Suppressor macrophage treated with lipopolysaccharide for 1 hour (primary cell): ENCODE measurements around the gene ROBO2.

Experiments
- DNase-seq, 3 donors: peaks; one replicate each; pipeline ENCODE4 v3.0.0-alpha.2; 2020 to 2022

The ROBO2 gene

DNA sequence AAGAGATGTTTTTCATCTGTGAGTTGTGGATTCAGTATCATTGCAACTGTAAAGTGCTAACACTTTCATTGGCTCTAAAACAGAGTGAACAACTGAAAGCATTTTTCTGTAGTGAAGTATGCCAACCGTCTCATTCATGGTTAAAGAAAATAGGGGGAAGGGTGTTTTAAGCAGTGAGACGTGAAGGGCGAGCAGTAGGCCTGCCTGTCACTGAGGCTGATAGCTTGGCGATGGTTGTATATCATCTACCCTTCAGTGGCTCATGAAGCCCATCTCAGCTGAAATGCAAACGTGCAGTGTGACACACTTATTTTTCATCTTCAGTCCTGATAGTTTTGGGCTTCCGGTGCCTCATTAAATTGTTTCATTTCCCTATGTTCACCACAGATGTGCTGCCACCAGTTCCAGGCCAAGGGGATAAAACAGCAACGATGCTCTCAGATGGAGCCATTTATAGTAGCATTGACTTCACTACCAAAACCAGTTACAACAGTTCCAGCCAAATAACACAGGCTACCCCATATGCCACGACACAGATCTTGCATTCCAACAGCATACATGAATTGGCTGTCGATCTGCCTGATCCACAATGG lies 562.0 kb downstream of the ROBO2 start:
- no peak for DNase-seq

- DNase-seq = no peak
Observed at GRCh38 chr3:77602722-77603121, 562.8 kb downstream of the ROBO2 start.

DNA sequence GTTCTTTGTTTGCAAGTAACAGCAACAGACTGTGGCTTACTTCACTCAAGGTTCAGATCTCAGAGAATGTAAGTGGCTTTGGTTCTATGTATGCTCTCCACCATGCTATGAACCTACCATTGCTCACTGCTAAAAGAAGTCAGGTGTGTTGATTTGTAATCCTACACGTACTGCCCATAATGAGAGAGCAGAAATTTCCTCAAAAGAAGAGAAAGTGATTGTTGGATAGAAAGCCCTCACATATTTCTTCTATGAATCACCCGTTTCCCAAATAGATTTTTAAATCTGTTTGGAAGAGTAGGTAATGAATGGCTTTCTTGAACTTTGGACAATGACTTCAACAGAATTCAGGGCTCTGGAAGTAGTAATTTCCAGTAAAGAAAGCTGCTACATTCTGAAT lies 565.4 kb downstream of the ROBO2 start:
- DNase-seq = no peak

- no peak for DNase-seq
Observed at GRCh38 chr3:77605865-77606264, 566.0 kb downstream of the ROBO2 start.

GRCh38 chr3:77606372-77606771 lies 566.5 kb downstream of the ROBO2 start:
- DNase-seq = no peak

GRCh38 chr3:77618686-77619085 lies 578.8 kb downstream of the ROBO2 start:
- DNase-seq = no peak

DNA sequence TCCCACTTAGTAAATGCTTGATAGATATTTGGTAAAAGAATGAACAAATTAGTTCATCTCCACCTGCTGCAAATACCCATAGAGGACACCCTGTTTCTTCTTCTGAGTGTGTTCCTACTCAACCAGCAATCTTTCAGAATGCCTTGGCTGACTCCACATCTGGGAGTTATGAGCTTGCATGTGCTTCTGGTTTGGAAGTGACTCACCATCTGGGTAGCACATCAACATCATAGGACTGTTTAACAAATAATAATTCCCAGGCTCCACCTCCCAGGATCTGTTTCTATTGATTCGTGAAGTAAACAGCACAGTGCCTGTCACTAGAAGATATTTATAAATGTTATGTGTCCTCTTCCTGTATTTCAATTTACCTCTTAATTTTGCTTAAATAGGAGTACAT lies 580.1 kb downstream of the ROBO2 start:
- DNase-seq = no peak

GRCh38 chr3:77623500-77623899 lies 583.6 kb downstream of the ROBO2 start:
- no peak for DNase-seq

DNA sequence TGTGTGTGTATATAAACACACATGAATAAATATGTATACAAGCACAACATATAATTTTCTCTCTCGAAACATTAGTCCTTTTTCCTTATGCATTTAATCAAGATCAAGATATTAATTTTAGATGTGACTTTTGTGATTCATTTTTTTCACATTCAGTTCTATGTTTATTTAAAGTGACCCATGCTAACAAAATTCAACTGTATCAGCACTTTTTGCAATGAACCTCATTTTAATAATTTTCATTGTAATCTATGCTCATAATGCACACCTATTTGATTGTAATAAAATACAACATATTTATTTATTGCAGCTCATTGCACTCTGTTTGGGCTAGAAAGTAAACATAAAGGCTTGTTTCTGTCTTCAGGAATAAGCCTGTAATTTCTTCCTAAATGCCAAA lies 586.3 kb downstream of the ROBO2 start:
- DNase-seq = no peak

GRCh38 chr3:77648214-77648613 lies 608.3 kb downstream of the ROBO2 start:
- DNase-seq = no peak

DNA sequence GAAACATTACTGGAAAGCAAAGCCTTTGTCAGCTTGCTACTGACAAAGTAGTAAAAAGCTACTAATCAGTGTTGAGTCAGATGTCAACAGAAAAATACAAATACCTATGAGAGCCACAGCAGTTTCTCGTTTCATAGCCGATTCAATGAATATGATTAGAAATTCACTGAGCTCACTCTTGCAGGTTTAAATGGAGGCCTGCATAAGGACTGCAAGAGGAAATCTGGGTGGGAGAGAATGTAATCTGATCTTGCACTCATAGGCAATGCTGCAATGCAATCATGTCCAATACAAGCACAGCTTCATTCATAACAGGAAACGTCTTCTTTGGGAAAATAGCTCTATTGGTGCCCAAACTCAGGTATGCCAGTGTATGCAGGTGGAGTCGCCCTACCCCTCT lies 608.8 kb downstream of the ROBO2 start:
- no peak for DNase-seq

GRCh38 chr3:77652624-77653023 lies 612.7 kb downstream of the ROBO2 start:
- no peak for DNase-seq

- no peak for DNase-seq
Observed at GRCh38 chr3:77655396-77655795, 615.5 kb downstream of the ROBO2 start.

- DNase-seq = no peak
Observed at GRCh38 chr3:77660718-77661117, 620.8 kb downstream of the ROBO2 start.

GRCh38 chr3:77667901-77668300 lies 628.0 kb downstream of the ROBO2 start:
- DNase-seq = no peak

GRCh38 chr3:77668376-77668775 lies 628.5 kb downstream of the ROBO2 start:
- no peak for DNase-seq

DNA sequence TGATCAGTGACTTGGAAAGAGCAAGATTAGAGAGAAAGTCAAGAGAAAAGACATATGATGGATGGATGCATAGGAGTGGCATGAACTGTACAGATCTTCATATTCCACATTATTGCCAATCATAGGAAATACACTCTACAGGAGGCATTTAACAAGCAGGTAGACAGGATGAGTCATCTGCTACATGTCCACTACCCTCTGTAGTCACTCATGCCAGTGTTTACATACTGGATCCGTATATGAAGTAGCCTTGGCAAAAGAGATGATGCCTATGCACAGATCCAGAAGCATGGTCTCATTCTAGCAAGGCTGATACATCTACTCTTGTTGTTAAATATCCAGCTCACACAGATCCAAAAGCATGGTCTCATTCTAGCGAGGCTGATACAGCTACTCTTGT lies 632.1 kb downstream of the ROBO2 start:
- no peak for DNase-seq

GRCh38 chr3:77682162-77682561 lies 642.3 kb downstream of the ROBO2 start:
- no peak for DNase-seq

DNA sequence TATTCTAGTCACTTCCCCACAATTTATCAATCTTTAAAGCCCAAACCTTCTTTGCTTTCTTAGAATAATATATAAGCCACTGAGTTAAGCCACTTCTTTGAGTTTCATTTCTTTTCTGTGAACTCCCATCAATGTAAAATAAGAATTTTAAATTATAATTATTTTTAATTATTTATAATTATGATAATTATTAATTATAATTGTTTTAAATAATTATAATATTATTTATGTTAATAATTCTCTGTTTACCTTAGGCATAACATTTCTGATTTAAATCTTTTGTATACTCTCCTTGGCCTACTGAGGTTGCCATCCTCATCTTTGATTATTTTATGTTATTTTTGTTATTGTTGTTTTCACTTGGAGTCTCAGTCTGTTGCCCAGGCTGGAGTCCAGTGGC lies 644.2 kb downstream of the ROBO2 start:
- no peak for DNase-seq

DNA sequence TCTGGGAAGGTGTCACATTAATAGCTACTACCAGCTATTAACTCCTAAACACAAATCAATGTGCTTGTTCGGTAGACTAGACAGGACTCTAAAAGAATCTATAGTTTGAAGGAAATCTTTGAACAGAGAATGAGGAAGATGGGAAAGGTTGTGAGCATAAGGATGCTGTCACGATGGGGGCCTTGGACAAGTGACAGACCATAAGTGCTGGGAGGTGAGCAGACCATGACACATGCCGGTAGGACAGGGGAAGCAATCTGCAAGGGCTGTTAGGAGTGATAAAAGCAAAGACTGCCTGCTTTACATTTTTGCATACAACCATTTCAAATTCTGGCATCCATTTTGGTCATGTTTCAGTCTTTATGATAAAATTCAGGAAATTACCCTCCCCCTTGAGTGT lies 645.8 kb downstream of the ROBO2 start:
- no peak for DNase-seq

GRCh38 chr3:77686560-77686959 lies 646.7 kb downstream of the ROBO2 start:
- no peak for DNase-seq

GRCh38 chr3:77687545-77687944 lies 647.6 kb downstream of the ROBO2 start:
- no peak for DNase-seq

DNA sequence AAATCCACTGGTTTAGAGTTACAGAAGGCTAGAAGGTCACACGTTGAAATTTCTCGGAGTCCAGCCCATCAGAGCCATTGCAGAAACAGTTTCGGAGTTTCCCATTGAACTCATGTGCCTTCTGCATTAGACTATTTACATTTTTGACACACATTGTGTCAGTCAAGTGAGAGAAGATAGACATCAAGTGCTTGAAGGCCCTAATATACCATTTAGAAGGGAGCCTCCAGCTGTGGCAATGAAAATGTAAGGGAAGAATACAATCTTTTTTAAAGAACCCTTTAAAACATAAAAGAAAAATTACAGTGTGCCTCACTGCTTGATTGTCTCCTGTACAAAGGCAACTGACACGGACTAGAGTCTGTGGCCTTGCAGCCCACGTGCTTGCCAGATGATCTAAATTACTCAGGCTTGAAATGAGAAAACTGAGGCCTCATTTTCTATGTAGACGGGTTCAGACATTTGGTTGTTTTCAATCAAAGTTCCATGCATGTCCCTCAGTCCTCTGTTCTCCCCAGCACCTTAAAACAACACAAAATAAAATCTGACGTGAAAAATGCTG lies 650.5 kb downstream of the ROBO2 start:
- DNase-seq = no peak

DNA sequence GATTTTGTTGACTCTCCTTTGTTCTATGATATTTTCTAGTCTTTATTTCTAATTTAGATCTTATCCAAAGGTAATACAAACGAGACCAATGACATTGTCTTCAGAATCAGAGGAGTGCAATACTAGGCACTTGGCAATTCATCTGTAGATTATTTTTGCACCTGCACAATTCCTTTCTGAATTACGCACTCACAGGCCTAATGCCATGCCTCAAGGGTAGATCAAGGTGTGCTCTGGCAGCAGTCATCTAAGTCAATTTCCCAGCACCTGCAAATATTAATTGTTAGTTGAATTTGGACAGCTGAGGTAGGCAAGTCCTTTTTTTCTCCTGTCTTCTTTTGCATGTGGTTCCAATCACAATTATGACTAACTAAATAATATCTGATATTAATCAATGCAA lies 653.2 kb downstream of the ROBO2 start:
- no peak for DNase-seq

DNA sequence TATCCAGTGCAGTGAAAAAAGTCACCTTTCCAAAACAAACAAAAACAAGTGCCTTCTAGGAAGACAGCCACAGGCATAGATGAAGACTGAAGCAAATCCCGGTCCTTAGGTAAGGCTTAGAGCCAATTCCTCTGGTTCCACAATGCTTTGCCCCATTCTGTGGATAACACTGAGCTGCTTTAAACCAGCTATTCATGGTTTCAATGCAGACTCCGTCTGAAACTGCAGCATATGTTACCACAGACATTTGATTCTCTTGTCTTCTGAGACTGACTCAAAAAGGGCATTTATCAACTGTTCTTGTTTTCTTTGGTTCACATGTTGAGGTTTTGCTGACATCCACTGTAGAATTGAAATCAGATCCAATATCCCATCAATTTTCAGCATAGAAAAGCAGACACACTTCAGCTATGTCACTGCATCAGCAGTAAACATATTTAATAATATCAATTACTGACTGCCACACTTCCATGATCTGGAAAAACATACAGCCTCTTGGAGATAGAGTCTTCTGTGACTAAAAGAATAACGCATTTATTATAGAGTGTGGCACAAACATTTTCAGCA lies 659.3 kb downstream of the ROBO2 start:
- DNase-seq = no peak
